Neural crest cell (in vitro differentiated cells): Measurements from ENCODE around the gene MAP2K1. TPM values are rescaled to one million over a fixed set of nuclear protein-coding genes. Genes with fewer than 3 reads are reported as not detected.
"Not testable (repeated sequence)": the region's sequence is repeated elsewhere in the genome, so short reads cannot be mapped to it uniquely, and the experiment has no call there.

Experiments
- DNase-seq: peaks from one replicate; pipeline ENCODE4 v3.0.0; 2021; ENCODE audit warnings: low read depth, mixed read lengths, low spot score
- H3K27ac Mint-ChIP-seq: one replicate; pipeline ENCODE4 v1.8.0; 2021; ENCODE audit warnings: mild to moderate bottlenecking, mixed read lengths; ENCODE audit not compliant: unreplicated experiment
- H3K27me3 Mint-ChIP-seq: 2 replicates; pipeline ENCODE4 v1.8.0; 2021; ENCODE audit warnings: low read depth, mild to moderate bottlenecking, mixed read lengths
- H3K36me3 Mint-ChIP-seq: 2 replicates; pipeline ENCODE4 v1.8.0; 2021; ENCODE audit warnings: low read depth, mild to moderate bottlenecking, mixed read lengths
- H3K4me1 Mint-ChIP-seq: 2 replicates; pipeline ENCODE4 v1.8.0; 2021; ENCODE audit warnings: mixed read lengths
- H3K4me3 Mint-ChIP-seq: one replicate; pipeline ENCODE4 v1.8.0; 2021; ENCODE audit warnings: mild to moderate bottlenecking, mixed read lengths
- H3K9me3 Mint-ChIP-seq: 2 replicates; pipeline ENCODE4 v1.8.0; 2021; ENCODE audit warnings: mixed read lengths
- CTCF ChIP-seq: fragments of 200-600 bp; sonication (generic); conservative IDR thresholded peaks from 2 replicates; pipeline ENCODE4 v1.5.0; 2021; ENCODE audit warnings: antibody characterized with exemption, mild to moderate bottlenecking
- total RNA-seq: library from RNA; stranded (reverse); gene quantifications from 2 replicates; pipeline ENCODE4 v1.2.1, GENCODE V29; 2021

Gene MAP2K1
- total RNA-seq, 1 donor from 2014 or later = 43.3 TPM

GRCh38 chr15:66362776-66363175 is 23.9 kb upstream of the MAP2K1 start:
- Mint-ChIP-seq H3K9me3 (no peaks in the 10 kb centered on the region), H3K27ac (no peak overlapping the region), H3K4me1 (no peaks in the 10 kb centered on the region), H3K4me3 (no peak overlapping the region), H3K27me3 (no peaks in the 10 kb centered on the region), H3K36me3 (no peaks in the 10 kb centered on the region)
- no peak for DNase-seq
- TF ChIP-seq CTCF = no peak

DNA sequence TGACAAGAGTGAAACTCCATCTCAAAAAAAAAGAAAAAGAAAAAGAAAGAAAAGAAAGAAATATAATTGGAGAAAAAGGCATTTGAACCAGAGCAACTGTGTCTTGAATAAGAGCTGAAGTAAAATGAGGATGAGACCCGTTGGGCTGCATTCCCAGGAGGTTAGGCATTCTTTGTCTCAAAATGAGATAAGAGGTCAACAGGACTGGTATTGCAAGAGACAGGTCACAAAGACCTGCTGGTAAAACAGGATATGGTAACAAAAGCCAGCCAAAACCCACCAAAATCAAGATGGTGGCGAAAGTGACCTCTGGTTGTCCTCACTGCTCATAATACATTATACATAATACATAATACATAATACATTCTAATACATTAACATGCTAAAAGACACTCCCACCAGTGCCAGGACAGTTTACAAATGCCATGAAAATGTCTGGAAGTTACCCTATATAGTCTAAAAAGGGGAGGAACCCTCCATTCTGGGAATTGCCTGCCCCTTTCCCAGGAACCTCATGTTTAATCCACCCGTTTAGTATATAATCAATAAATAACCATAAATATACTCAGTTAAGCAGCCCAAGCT is 21.7 kb upstream of the MAP2K1 start:
- no peaks in the 10 kb centered on the region for H3K27me3 Mint-ChIP-seq
- no peak for TF ChIP-seq CTCF
- H3K4me3 Mint-ChIP-seq = no peak overlapping the region
- no peaks in the 10 kb centered on the region for H3K9me3 Mint-ChIP-seq
- H3K27ac Mint-ChIP-seq = no peak overlapping the region
- no peaks in the 10 kb centered on the region for H3K36me3 Mint-ChIP-seq
- H3K4me1 Mint-ChIP-seq = peaks cover 5% of the 10 kb centered on the region
- no peak for DNase-seq

- H3K27ac Mint-ChIP-seq = peak overlapping the region; percentile 94
- no peak overlapping the region for H3K4me3 Mint-ChIP-seq
- no peak for DNase-seq
- no peaks in the 10 kb centered on the region for H3K36me3 Mint-ChIP-seq
- no peak for TF ChIP-seq CTCF
- peaks cover 8% of the 10 kb centered on the region for H3K4me1 Mint-ChIP-seq
- peaks cover 2% of the 10 kb centered on the region for H3K9me3 Mint-ChIP-seq
- no peaks in the 10 kb centered on the region for H3K27me3 Mint-ChIP-seq
These were observed 16.7 kb upstream of the MAP2K1 start for GRCh38 chr15:66369773-66370651.

DNA sequence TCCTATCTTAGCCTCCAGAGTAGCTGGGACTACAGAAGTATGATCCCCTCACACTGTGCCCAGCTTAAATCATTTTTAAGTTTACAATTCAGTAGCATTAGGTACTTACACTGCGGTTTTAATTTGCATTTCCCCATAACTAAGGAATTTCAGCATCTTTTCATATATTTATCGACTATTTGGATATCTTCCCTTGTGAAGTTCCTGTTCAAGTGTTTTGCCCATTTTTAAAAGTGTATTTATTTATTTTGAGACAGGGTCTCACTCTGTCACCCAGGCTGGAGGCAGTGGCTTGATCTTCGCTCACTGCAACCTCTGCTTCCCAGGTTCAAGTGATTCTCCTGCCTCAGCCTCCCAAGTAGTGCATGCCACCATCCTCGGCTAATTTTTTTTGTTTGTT is 12.5 kb upstream of the MAP2K1 start:
- Mint-ChIP-seq H3K27ac (no peak overlapping the region), H3K36me3 (no peaks in the 10 kb centered on the region), H3K27me3 (no peaks in the 10 kb centered on the region), H3K9me3 (peaks cover 2% of the 10 kb centered on the region), H3K4me3 (no peak overlapping the region), H3K4me1 (peaks cover 8% of the 10 kb centered on the region)
- no peak for DNase-seq
- no peak for TF ChIP-seq CTCF

DNA sequence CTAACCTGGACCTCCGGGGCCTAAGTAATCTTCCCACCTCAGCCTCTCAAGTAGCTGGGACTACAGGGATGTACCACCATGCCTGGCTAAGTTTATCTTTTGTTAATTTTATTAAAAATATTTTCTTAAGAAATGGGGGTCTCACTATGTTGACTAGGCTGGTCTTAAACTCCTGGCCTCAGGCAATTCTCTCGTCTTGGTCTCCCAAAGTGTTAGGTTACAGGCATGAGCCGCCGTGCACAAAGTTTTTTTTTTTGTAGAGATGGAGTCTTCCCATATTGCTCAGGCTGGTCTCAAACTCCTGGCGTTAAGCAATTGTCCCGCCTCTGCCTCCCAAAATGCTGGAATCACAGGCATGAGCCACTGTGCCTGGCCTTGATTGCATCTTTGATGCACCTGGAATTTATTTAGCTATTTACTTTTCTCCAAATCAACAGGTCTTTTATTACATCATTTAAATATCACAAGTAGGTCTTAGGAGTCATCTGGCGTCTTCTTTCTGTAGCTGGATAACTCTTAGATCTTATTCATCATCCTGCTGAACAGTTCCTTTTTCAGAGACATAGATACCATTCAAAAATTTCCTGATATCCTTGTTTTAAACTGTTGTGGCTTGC is 7.8 kb upstream of the MAP2K1 start:
- no peak for TF ChIP-seq CTCF
- H3K27ac Mint-ChIP-seq = no peak overlapping the region
- no peaks in the 10 kb centered on the region for H3K36me3 Mint-ChIP-seq
- peaks cover 2% of the 10 kb centered on the region for H3K9me3 Mint-ChIP-seq
- no peak overlapping the region for H3K4me3 Mint-ChIP-seq
- no peak for DNase-seq
- no peaks in the 10 kb centered on the region for H3K27me3 Mint-ChIP-seq
- no peaks in the 10 kb centered on the region for H3K4me1 Mint-ChIP-seq

GRCh38 chr15:66381376-66381775 is 5.3 kb upstream of the MAP2K1 start:
- H3K36me3 Mint-ChIP-seq, H3K27me3 Mint-ChIP-seq, H3K9me3 Mint-ChIP-seq, DNase-seq, H3K4me3 Mint-ChIP-seq, H3K4me1 Mint-ChIP-seq, H3K27ac Mint-ChIP-seq: not testable (repeated sequence)
